ENCODE results near the gene IFFO2. TPM values are rescaled to one million over a fixed set of nuclear protein-coding genes. Genes with fewer than 3 reads are reported as not detected.
A peak's percentile ranks its signal among the peaks of the same experiment; 100 is the strongest.

Gene IFFO2
- total RNA-seq, 1 donor from 2014 or later: 24.4 TPM

DNA sequence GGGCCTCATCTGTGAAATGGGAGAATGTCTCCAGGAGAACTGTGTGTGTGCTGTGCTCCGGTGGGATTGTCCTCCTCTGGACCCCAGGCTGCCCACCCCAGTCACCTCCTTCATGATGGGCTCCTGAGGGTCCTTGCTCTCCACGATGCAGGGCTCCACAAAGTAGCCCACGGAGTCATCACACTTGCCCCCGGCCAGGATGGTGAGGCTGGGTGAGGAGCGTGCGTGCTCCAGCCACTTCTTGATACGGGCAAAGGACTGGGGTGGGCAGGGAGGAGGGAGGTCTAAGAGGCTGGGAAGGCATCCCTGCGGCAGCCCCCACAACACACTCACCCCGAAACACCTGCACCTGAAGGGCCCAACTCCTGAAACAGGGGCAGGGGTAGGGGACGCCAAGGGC, 80.3 kb downstream of the IFFO2 start:
- peaks cover 6% of the 10 kb centered on the region for H3K36me3 Mint-ChIP-seq (ENCODE audit: insufficient read depth)
- no peak overlapping the region for H3K4me3 Mint-ChIP-seq (ENCODE audit: low read depth)
- no peak for DNase-seq (ENCODE audit: low spot score, unreplicated experiment)
- H3K4me1 Mint-ChIP-seq (ENCODE audit: low read depth): no peaks in the 10 kb centered on the region
- TF ChIP-seq, protein P1, sequence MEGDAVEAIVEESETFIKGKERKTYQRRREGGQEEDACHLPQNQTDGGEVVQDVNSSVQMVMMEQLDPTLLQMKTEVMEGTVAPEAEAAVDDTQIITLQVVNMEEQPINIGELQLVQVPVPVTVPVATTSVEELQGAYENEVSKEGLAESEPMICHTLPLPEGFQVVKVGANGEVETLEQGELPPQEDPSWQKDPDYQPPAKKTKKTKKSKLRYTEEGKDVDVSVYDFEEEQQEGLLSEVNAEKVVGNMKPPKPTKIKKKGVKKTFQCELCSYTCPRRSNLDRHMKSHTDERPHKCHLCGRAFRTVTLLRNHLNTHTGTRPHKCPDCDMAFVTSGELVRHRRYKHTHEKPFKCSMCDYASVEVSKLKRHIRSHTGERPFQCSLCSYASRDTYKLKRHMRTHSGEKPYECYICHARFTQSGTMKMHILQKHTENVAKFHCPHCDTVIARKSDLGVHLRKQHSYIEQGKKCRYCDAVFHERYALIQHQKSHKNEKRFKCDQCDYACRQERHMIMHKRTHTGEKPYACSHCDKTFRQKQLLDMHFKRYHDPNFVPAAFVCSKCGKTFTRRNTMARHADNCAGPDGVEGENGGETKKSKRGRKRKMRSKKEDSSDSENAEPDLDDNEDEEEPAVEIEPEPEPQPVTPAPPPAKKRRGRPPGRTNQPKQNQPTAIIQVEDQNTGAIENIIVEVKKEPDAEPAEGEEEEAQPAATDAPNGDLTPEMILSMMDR (IDR thresholded peaks at IDR 0.05; ENCODE audit: unreplicated experiment): no peak
- H3K9me3 Mint-ChIP-seq (ENCODE audit: low read depth): no peaks in the 10 kb centered on the region
- no peaks in the 10 kb centered on the region for H3K27me3 Mint-ChIP-seq
- H3K27ac Mint-ChIP-seq: no peak overlapping the region

DNA sequence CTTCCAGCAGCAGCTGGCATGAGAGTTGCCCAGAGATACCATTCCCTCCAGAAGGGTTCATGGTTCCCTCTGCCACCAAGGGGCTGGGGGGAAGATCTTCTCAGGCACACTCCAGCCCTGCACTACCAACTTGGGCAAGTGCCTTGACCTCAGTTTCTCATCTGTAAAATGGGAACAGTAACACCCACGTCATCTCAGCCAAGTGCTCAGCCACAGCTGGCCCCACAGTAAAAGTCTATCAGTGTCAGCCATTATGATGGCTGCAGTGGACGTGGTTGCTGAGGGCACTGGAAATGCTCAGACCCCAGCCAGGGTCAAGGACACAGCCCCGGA, 80.7 kb downstream of the IFFO2 start:
- DNase-seq (ENCODE audit: low spot score, unreplicated experiment): no peak
- no peaks in the 10 kb centered on the region for H3K4me1 Mint-ChIP-seq (ENCODE audit: low read depth)
- TF ChIP-seq, protein P1 (IDR thresholded peaks at IDR 0.05; ENCODE audit: unreplicated experiment): no peak
- peaks cover 3% of the 10 kb centered on the region for H3K36me3 Mint-ChIP-seq (ENCODE audit: insufficient read depth)
- no peaks in the 10 kb centered on the region for H3K27me3 Mint-ChIP-seq
- H3K9me3 Mint-ChIP-seq (ENCODE audit: low read depth): no peaks in the 10 kb centered on the region
- no peak overlapping the region for H3K27ac Mint-ChIP-seq
- H3K4me3 Mint-ChIP-seq (ENCODE audit: low read depth): no peak overlapping the region

GRCh38 chr1:18875107-18875795, 81.2 kb downstream of the IFFO2 start:
- H3K27me3 Mint-ChIP-seq: no peaks in the 10 kb centered on the region
- no peaks in the 10 kb centered on the region for H3K9me3 Mint-ChIP-seq (ENCODE audit: low read depth)
- no peak overlapping the region for H3K4me3 Mint-ChIP-seq (ENCODE audit: low read depth)
- H3K27ac Mint-ChIP-seq: no peak overlapping the region
- peaks cover 3% of the 10 kb centered on the region for H3K36me3 Mint-ChIP-seq (ENCODE audit: insufficient read depth)
- peak; percentile 80 for DNase-seq (ENCODE audit: low spot score, unreplicated experiment)
- no peaks in the 10 kb centered on the region for H3K4me1 Mint-ChIP-seq (ENCODE audit: low read depth)
- TF ChIP-seq, protein P1 (IDR thresholded peaks at IDR 0.05; ENCODE audit: unreplicated experiment): peak; percentile 90

DNA sequence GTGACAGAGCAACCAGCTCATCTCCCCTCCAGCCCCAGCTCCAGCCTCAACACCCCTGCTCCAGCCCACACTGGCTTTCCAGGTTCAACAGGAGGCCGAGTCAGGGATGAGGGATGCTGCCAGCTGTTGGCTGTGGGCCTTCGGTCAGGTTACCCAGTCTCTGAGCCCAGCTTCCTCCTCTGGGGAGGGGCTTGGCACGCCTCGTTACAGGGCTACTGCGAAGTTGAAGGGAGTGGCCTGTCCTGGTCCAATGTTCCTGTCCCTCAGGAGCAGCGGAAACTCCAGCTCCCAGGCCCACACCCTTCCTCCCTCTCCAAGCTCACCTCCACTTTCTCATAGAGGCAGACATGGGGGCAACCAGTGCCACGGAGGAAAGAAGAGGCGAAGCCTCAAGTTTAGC, 81.9 kb downstream of the IFFO2 start:
- Mint-ChIP-seq H3K4me1 (ENCODE audit: low read depth) (no peaks in the 10 kb centered on the region), H3K36me3 (ENCODE audit: insufficient read depth) (peaks cover 3% of the 10 kb centered on the region), H3K4me3 (ENCODE audit: low read depth) (no peak overlapping the region), H3K27ac (no peak overlapping the region), H3K27me3 (no peaks in the 10 kb centered on the region), H3K9me3 (ENCODE audit: low read depth) (no peaks in the 10 kb centered on the region)
- TF ChIP-seq, protein P1 (IDR thresholded peaks at IDR 0.05; ENCODE audit: unreplicated experiment): no peak
- DNase-seq (ENCODE audit: low spot score, unreplicated experiment): no peak

- H3K36me3 Mint-ChIP-seq (ENCODE audit: insufficient read depth): peaks cover 3% of the 10 kb centered on the region
- no peak overlapping the region for H3K27ac Mint-ChIP-seq
- no peaks in the 10 kb centered on the region for H3K9me3 Mint-ChIP-seq (ENCODE audit: low read depth)
- no peaks in the 10 kb centered on the region for H3K4me1 Mint-ChIP-seq (ENCODE audit: low read depth)
- DNase-seq (ENCODE audit: low spot score, unreplicated experiment): no peak
- TF ChIP-seq, protein P1 (IDR thresholded peaks at IDR 0.05; ENCODE audit: unreplicated experiment): no peak
- H3K27me3 Mint-ChIP-seq: no peaks in the 10 kb centered on the region
- no peak overlapping the region for H3K4me3 Mint-ChIP-seq (ENCODE audit: low read depth)
Measured at GRCh38 chr1:18874036-18874435, 82.4 kb downstream of the IFFO2 start.
